Measurements from ENCODE around the gene TRA2B.
"Not testable (repeated sequence)": the region's sequence is repeated elsewhere in the genome, so short reads cannot be mapped to it uniquely, and the experiment has no call there.

GRCh38 chr3:185910322-185911075 is 27.3 kb downstream of the TRA2B start:
- not testable (repeated sequence) for TF ChIP-seq CTCF (IDR thresholded peaks at IDR 0.05; ENCODE audit: low read length); EZH2 (optimal IDR thresholded peaks at IDR 0.05; ENCODE audit: low read depth, low read length)

Data from MM.1S (cell line).